ENCODE results near the gene ESRP2.

Gene ESRP2

GRCh38 chr16:68263559-68264127 is 27.7 kb upstream of the ESRP2 start:
- no peak for DNase-seq

- no peak for DNase-seq
These were observed 23.3 kb upstream of the ESRP2 start for GRCh38 chr16:68259007-68259825.

GRCh38 chr16:68257906-68258800 is 22.2 kb upstream of the ESRP2 start:
- DNase-seq: no peak

- peak in 1 of 4 experiments; percentile 20 for DNase-seq
These were observed 21.5 kb upstream of the ESRP2 start for GRCh38 chr16:68257251-68257905.

GRCh38 chr16:68255712-68256111 is 19.8 kb upstream of the ESRP2 start:
- DNase-seq: no peak

GRCh38 chr16:68253721-68254120 is 17.8 kb upstream of the ESRP2 start:
- DNase-seq: no peak

GRCh38 chr16:68252383-68252782 is 16.5 kb upstream of the ESRP2 start:
- no peak for DNase-seq

GRCh38 chr16:68251832-68252231 is 15.9 kb upstream of the ESRP2 start:
- no peak for DNase-seq

GRCh38 chr16:68250951-68251350 is 15.0 kb upstream of the ESRP2 start:
- DNase-seq: no peak

- no peak for DNase-seq
These were observed 13.4 kb upstream of the ESRP2 start for GRCh38 chr16:68249371-68249770.

GRCh38 chr16:68247932-68248331 is 12.0 kb upstream of the ESRP2 start:
- DNase-seq: no peak

- no peak for DNase-seq
These were observed 11.5 kb upstream of the ESRP2 start for GRCh38 chr16:68247400-68247799.

- DNase-seq: no peak
These were observed 10.7 kb upstream of the ESRP2 start for GRCh38 chr16:68246666-68247065.

GRCh38 chr16:68246121-68246520 is 10.2 kb upstream of the ESRP2 start:
- DNase-seq: no peak

- peak; percentile 91 to 96 (median 94) for DNase-seq
These were observed 9.3 kb upstream of the ESRP2 start, which contains the start of gene PLA2G15 for GRCh38 chr16:68244903-68245853. Gene PLA2G15 (plus strand): TSS chr16:68245373. CDS start chr16:68245427, 54 bp downstream.

- DNase-seq: no peak
These were observed 8.6 kb upstream of the ESRP2 start for GRCh38 chr16:68244481-68244902.

GRCh38 chr16:68242926-68243858 is 7.3 kb upstream of the ESRP2 start:
- no peak for DNase-seq

GRCh38 chr16:68242085-68242484 is 6.2 kb upstream of the ESRP2 start:
- DNase-seq: no peak

- DNase-seq: no peak
These were observed 2.1 kb upstream of the ESRP2 start for GRCh38 chr16:68238029-68238345.

GRCh38 chr16:68237243-68238028 is 1.5 kb upstream of the ESRP2 start:
- peak; percentile 56 to 81 (median 70) for DNase-seq

Measured in activated naive CD4-positive, alpha-beta T cell (primary cell).